HG02763 (cell line): ENCODE results near the gene CFI.
"Not testable (repeated sequence)": the region's sequence is repeated elsewhere in the genome, so short reads cannot be mapped to it uniquely, and the experiment has no call there.

Experiments used
- ATAC-seq: cut with Tn5 transposase; IDR thresholded peaks from one replicate; pipeline ENCODE4 v1.9.1; 2021; ENCODE audit warnings: mild to moderate bottlenecking, moderate library complexity; ENCODE audit not compliant: unreplicated experiment

Gene CFI

DNA sequence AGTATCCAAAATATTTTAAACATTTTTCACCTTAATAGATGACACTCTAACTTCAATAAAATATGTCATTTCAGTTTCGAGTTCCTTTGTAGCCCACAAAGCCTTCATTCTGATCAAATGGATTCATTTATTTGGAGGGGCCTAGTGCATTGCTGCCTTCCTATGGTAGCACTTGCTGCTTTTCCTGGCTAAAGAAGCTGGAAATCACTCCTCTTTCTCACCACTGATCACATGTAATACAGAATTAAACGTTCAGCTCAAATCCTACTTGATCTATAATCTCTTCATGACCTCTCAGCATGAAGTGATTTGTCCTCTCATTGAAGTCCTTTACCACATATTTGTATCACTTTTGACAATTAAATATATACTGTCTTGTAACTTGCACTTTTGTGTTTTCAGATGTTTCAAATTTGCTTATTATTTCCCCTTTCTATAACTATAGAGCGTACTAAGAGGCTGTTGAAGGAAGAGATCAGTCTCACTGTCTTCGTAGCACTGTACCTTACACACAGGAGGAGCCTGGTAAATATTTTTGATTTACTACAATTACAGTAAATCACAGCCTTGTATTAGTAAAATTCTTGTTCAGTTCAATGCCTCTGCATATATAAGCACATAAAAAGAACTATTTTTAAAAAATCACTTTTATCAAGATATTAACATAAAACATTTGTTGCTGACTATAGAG lies 555 bp downstream of the CFI start:
- ATAC-seq: no peak

DNA sequence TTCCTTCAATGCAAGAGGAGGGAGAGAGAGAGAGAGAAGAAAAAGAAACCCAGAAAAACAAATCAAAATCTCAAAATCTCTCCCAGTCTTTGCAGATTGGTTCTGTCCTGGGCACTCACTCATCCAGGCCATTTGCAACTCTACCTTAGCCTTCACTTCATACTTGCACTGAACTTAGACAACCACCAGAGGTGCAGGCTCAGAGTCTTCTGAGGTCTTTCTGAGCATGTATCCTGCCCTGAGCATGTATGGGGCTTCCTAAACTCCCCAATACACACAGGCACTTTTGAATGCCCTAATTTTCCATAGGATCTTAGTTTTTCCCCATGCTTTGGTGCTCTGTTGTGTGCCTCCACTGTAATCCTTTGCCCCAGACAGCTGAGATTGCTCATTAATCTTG lies 2.9 kb downstream of the CFI start:
- ATAC-seq: no peak

GRCh38 chr4:109795059-109795458 lies 6.7 kb downstream of the CFI start:
- ATAC-seq: no peak

- ATAC-seq: no peak
Observed at GRCh38 chr4:109787807-109788206, 14.0 kb downstream of the CFI start.

GRCh38 chr4:109786846-109787245 lies 15.0 kb downstream of the CFI start:
- no peak for ATAC-seq

DNA sequence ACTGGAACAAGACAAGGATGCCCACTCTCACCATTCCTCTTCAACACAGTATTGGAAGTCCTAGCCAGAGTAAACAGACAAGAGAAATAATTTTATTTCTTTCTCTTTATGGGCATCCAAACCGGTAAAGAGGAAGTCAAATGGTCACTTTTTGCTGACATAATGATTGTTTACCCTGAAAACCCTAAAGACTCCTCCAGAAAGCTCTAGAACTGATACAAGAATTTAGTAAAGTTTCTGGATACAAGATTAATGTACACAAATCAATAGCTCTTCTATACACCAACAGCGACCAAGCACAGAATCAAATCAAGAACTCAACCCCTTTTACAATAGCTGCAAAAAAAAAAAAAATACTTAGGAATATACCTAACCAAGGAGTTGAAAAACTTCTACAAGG lies 19.7 kb downstream of the CFI start:
- ATAC-seq: not testable (repeated sequence)

- ATAC-seq: no peak
Observed at GRCh38 chr4:109764789-109765402, 36.9 kb downstream of the CFI start.

DNA sequence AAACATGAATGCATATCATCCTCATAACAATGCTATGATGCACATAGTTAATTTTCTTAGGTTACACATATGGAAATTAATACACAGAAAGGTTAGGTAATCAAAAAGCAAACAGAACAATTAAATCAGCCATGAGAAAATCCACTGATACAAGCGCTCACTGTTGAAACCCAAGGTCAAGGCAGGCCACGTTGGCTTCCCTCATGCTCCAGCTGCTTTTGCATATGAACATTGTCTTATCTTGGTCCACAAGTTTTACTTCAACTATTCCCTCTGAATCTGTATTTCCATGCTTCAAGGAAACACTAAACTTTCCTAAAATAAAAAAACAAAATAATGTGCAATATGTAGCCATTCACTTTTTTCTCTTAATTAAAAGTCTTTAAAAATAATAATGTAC lies 37.4 kb downstream of the CFI start:
- ATAC-seq: no peak

GRCh38 chr4:109760682-109761081 lies 41.1 kb downstream of the CFI start:
- no peak for ATAC-seq

DNA sequence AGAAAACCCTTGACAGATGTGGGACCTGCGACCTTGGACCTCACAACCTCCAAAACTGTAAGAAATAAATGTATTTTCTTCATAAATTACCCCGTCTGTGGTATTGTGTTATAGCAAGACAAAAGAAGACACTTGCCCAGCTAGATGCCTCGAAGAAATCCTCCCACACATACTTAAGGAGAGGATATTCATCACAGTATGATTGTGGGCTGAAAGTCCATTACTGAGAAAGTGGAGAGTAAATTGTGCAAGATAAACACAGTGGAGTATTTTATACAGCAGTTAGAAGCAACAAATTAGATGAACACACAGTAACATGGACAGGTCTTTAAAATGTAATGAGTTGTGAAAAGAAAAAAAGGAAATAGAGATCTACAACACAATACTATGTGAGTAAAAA lies 46.1 kb downstream of the CFI start:
- no peak for ATAC-seq

GRCh38 chr4:109754093-109754857 lies 47.5 kb downstream of the CFI start:
- ATAC-seq: no peak

DNA sequence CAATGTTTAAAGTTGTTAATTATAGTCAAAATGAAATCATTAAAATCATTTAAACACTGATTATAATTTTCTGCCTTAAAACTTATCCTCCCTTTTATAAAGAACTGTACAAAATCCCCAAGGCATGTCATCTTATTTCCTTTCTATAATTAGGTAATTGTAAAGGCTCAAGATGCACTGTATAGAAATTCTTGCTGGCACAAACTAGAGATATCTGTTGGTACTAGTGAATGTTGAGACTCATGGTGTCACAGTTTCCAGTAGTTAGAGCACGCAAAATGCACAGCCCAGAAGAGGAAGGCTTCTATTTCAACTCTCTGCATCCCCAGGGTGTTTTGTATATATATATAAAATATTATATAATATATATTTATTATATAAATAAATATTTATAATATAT lies 49.3 kb downstream of the CFI start:
- no peak for ATAC-seq

GRCh38 chr4:109751852-109752251 lies 49.9 kb downstream of the CFI start:
- ATAC-seq: no peak

GRCh38 chr4:109750652-109751244 lies 51.1 kb downstream of the CFI start:
- ATAC-seq: no peak

DNA sequence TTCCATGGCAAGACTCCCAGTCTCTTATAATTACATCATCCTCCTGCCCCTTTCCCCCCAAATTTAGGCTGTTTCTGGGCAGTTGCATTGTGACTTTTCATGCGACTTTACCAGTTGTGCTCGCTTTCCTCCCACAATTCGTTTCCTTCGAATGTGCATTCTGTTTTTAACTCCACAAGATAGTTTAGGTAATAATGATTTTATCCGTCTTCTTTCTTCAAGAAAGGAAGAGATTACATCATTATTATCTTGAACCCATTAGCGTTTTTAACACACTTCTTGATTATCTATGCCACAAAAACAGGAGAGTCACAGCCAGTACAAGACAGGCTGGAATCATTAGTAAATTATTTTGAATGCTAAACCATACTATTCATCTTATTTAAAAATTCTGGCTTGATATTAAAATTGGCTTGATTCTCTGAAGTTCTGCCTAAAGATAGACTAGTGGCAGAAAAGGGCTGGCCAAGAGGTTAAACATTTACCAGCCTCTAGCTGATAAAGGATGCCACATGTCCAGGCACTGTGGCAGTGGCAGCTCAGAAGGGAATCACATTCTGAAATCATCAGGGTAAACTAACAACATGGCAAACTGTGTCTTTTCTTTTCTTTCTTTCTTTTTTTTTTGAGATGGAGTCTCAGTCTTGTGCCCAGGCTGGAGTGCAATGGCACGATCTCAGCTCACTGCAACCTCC lies 52.3 kb downstream of the CFI start:
- ATAC-seq: no peak

- ATAC-seq: no peak
Observed at GRCh38 chr4:109748114-109748513, 53.7 kb downstream of the CFI start.

DNA sequence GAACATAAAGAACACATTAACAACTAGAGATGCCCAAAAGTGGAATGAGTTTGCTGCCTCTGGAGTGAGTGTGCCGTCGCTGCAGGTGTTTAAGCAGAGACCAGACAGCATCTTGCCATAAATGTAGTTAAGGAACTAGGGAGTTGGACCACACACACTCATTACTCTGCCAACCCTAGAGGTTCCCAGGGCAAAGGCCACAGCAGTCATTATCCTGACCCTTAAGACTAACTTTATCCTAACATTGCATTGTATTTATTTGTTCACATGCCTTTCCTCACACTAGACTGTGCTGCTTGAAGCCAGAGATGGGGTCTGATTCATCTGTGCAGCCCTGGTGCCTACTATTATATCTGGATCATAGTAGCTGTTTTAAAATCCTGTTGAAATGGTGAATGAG lies 55.1 kb downstream of the CFI start:
- ATAC-seq: no peak

GRCh38 chr4:109745830-109746229 lies 56.0 kb downstream of the CFI start:
- ATAC-seq: no peak

- no peak for ATAC-seq
Observed at GRCh38 chr4:109739547-109739946, 62.3 kb downstream of the CFI start.

DNA sequence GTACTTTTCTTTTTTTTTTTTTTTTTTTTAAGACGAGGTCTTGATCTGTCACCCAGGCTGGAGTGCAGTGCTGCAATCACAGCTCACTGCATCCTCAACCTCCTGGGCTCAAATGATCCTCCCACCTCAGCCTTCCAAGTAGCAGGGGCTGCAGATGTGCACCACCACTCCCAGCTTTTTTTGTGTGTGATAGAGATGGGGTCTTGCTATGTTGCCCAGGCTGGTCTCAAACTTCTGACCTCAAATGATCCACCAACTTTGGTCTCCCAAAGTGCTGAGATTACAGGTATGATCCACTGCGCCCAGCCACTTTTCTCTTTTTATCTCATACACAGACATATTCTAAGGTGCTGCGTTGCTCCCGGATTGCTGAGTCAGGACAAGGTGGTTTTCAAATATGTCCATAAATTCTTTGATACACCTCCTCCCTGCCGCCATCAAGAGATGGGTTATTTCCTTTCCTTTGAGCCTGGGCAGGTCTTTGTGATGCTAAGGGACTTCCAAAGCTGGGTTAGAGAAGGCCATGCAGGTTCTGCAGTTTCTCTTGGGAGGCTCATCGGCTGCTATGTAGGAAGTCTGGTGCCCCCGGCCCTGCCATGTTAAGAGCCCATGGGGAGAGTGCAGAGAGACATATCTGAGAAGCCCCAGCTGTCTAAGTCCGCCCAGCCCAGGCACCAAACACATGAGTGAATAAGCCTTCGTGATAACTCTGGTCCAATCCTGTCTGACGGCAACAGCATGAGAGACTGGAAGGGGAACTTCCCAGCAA lies 63.5 kb downstream of the CFI start:
- ATAC-seq: no peak
